Measurements from ENCODE around the gene PHF21A.

DNA sequence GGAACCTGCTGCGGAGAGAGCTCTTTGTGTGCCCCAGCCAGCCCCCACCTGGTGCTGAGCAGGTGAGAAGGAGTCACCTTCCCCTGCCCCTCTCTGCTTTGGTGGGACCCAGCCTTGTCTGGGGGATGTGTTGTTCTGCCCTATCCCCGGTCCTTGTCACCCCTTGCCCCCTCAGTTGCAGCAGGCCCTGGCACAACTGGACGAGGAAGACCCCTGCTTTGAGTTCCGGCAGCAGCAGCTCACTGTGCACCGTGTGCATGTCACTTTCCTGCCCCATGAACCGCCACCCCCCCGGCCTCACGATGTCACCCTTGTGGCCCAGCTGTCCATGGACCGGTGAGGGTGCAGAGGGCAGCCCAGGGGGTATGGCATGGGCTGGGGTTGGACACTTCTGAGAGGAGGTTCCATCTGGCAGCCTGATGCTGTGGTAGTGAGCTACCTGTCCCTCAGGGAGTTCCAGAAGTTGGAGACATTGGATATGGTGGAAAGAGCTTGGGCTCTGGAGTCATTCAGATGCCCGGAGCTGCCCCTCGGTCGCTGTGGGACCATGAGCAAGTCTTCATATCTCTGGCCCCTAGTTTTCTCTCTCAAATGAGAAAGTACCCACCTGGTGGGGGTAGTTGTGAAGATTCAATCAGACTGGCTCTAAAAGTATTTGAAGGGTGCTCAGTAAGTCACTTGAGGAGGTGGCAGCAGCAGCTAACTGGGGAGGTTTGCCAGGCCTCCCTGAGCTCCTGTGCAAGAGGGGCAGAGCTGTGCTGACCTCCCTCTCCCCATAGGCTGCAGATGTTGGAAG is 194.5 kb downstream of the PHF21A start:
- TF ChIP-seq, protein P1, sequence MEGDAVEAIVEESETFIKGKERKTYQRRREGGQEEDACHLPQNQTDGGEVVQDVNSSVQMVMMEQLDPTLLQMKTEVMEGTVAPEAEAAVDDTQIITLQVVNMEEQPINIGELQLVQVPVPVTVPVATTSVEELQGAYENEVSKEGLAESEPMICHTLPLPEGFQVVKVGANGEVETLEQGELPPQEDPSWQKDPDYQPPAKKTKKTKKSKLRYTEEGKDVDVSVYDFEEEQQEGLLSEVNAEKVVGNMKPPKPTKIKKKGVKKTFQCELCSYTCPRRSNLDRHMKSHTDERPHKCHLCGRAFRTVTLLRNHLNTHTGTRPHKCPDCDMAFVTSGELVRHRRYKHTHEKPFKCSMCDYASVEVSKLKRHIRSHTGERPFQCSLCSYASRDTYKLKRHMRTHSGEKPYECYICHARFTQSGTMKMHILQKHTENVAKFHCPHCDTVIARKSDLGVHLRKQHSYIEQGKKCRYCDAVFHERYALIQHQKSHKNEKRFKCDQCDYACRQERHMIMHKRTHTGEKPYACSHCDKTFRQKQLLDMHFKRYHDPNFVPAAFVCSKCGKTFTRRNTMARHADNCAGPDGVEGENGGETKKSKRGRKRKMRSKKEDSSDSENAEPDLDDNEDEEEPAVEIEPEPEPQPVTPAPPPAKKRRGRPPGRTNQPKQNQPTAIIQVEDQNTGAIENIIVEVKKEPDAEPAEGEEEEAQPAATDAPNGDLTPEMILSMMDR (IDR thresholded peaks at IDR 0.05 in 2 of 3, conservative IDR thresholded peaks at IDR 0.05 in 1 of 3; ENCODE audit: control insufficient read depth in 2 of 3, extremely low read depth in 1 of 3, insufficient read depth in 1 of 3, low read depth in 3 of 3, low read length in 3 of 3): no peak
- no peak for TF ChIP-seq NFIC (IDR thresholded peaks at IDR 0.05; ENCODE audit: low read depth, low read length)
- TF ChIP-seq HDAC2 (IDR thresholded peaks at IDR 0.05): no peak
- no peak for TF ChIP-seq BHLHE40 (IDR thresholded peaks at IDR 0.05; ENCODE audit: borderline replicate concordance in 1 of 2, low read depth in 2 of 2, low read length in 1 of 2)
- TF ChIP-seq EZH2 (IDR thresholded peaks at IDR 0.05; ENCODE audit: borderline replicate concordance, control insufficient read depth, low read depth, low read length): no peak
- TF ChIP-seq DPF2 (IDR thresholded peaks at IDR 0.05): no peak
- no peak for TF ChIP-seq YY1 (IDR thresholded peaks at IDR 0.05; ENCODE audit: low read depth, low read length)
- TF ChIP-seq POLR2AphosphoS5 (IDR thresholded peaks at IDR 0.05; ENCODE audit: low read length): no peak
- TF ChIP-seq POLR2A (IDR thresholded peaks at IDR 0.05; ENCODE audit: low read depth, low read length): no peak
- no peak for TF ChIP-seq MXI1 (IDR thresholded peaks at IDR 0.05; ENCODE audit: low read depth, low read length)
- TF ChIP-seq RAD21 (IDR thresholded peaks at IDR 0.05; ENCODE audit: insufficient read depth, low read depth, low read length): no peak
- no peak for TF ChIP-seq JUND (IDR thresholded peaks at IDR 0.05; ENCODE audit: low read depth, low read length)
- TF ChIP-seq SRF (IDR thresholded peaks at IDR 0.05; ENCODE audit: low read depth in 2 of 2, low read length in 2 of 2): no peak
- no peak for TF ChIP-seq MYC (IDR thresholded peaks at IDR 0.05; ENCODE audit: insufficient read depth, insufficient read length, insufficient replicate concordance, low read length, severe bottlenecking)

Measured in GM12878 (cell line).